HG03060 (cell line): ENCODE measurements around the gene IGF2R.
"Not testable (repeated sequence)": the region's sequence is repeated elsewhere in the genome, so short reads cannot be mapped to it uniquely, and the experiment has no call there.

ENCODE experiments used
- ATAC-seq: cut with Tn5 transposase; IDR thresholded peaks from one replicate; pipeline ENCODE4 v1.9.1; 2021; ENCODE audit warnings: low read depth, moderate number of reproducible peaks; ENCODE audit not compliant: unreplicated experiment

The IGF2R gene

DNA sequence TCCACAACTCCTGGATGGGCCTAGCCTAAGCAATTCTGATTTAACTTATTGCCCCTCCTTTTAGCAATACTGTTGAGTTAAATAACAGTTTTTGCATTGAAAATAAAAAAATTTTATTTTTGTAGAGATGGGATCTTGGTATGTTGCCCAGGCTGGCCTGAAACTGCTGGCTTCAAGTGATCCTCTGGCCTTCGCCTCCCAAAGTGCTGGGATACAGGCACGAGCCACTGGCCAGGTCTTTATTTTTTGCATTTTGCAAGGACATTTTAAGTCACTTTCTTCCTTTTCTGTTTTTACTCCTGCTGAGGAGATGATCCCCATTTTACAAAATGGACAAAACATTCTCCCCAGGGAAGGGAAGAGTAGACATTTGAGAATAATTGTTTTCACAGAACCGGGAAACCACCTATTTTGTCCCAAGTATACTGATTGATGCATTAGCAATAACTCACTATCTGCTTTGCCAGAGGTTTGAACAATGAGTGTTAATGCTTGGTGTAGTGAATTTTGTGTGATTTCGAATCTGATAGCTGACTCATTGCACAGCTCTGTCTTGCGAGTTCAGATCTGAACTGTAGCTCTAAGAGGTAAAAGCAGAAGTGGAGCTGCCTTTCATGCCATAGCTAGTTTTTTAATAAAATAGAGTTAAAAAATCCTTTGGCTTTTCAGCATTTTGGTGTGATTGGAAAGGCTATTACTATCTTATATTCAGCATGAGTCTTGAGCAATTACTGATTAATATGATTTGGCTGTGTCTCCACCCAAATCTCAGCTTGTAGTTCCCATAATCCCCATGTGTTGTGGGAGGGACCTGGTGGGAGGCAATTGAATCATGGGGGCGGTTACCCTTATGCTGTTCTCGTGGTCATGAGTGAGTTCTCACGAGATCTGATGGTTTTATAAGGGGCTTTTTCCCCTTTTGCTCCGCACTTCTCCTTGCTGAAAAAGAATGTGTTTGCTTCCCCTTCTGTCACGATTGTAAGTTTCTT is 20.9 kb downstream of the IGF2R start:
- peak; percentile 53 for ATAC-seq

DNA sequence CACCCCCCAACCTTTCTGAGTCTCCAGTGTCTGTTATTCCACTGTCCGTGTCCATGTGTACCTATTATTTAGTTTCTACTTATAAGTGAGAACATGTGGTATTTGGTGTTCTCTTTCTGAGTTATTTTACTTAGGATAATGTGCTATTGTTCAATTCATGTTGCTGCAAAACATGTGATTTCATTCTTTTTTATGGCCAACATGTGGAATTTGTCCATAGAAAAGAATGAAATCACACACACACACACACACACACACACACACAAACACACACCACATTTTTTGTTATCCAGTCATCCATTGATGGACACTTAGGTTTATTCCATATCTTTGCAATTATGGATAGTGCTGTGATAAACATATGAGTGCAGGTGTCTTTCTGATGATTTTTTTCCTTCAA is 23.5 kb downstream of the IGF2R start:
- ATAC-seq, result no peak

DNA sequence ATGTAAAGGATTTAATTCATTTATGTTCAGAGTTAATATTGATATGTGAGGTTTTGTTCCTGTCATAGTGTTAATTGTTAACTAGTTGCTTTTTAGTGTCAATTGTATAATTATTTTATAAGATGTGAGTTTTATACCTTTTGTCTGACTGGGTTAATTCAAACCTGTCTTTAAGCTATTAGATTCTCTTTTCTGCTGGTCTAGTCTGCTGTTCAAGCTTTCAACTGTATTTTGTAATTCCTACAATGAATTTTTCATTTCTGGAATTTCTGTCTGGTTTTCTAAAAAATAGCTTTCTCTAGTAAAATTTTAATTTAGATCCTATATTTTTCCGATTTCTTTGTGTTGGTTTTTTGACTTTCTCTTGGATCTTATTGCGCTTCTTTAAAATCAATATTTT is 26.5 kb downstream of the IGF2R start:
- ATAC-seq, result no peak

DNA sequence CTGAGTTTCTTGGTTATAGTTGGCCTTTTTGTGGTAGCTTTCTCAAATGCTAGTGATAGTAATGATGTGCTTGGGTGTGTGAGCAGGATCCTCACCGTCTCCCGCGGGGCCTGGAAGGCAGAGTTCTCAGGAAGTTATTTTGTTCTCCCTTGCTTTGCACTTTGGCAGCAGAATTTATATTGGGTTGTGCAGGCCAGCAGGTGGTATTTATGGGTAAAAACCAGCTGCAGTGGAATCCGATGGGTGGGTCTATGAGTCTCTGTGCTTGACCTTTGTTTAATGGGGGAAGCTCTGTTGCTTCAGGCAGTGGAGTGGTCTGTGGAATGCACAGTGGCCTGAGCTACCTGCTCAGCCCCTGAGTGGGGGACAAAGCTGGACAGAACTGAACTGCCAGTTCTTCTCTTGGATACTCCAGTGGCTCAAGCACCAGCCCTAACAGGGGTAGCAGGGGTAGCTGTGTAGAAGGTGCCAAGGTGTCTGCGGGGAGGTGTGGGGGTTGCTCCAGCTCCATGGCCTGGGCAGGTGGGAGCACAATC is 27.3 kb downstream of the IGF2R start:
- no peak for ATAC-seq

DNA sequence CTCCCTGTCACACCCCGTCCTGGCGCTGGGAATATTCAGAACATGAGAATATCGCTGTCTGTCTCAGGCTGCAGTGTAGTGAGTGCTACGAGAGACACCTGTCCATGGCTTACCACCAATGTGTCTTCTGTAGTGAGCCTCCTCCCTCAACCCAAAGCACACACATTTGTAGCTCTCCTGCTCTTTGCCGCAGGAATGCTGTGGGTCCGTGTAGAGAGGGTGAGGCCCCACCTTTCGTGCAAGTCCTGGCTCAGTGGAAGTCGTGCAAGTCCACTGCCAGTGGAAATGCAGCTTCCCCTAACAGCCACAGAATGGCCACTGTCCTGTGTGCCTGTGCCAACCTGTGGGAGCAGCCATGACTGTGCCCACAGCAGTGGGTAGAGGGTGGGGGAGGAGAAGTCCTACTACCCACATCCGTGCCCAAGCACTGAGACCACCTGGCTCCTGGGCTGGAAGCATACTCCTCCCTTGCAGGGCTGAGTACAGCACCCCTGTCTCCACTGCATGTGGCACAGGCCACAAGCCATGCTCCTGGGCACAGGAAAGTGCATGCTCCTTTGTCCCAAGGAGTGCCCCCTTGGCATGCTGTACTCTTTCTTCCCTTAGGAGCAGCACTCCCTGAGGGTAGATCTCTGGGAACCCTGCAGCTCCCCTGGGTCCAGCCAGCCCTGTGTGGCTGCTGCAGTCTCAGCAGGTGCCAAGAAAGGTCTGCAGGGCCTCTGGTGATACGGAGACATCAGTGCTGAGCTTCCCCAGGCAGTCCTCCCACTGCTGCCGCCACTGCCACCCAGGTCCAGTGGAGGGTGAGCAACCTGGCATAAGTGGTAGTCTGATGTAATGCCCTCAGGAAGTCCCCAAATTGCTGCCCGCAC is 28.0 kb downstream of the IGF2R start:
- no peak for ATAC-seq

DNA sequence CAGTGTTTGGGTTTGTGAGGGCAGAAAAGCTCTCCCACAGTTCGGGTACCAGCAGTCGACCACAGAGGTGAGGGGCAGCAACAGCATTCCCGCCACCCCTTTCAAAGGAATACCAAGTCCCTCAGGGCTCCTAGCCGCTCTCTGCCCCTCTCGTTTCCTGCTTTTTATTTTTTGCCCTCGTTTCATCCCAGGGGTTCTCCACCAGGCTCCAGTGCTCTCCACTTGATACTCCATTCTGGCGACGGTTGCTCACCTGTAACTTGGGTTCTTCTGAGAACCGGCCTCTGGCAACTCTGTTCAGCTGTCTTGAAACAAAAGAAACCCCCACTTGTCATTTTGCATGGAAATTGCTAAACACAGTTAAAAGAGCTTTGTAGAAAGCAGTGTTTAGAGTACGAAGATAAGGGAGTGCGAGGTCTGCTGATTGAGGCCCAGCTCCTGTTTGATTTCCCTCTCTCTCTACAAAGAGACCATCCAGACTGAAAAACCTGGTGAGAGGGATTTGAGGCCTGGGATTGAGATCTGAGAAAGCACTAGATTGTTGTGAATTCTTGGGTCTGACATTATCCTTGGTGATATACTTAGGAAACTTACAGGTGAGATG is 28.7 kb downstream of the IGF2R start:
- ATAC-seq, result no peak

DNA sequence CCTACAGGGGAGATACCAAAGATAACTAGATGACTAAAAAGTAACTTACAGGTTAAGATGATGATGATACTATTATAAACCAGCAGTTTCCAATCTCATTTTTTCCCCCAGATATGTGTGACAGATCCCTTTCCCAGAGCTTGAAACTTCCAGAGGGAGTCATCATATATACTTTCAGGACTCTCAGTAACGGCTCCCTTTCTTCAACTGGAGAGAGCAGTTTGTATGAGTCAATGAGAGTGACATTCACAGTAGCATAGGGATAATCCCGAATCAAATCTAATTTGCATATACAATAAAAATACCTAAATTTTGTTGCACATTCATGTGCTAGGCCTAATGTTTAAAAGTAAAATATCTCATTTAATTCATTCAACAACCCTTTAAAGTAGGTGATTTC is 29.7 kb downstream of the IGF2R start:
- ATAC-seq, result no peak

DNA sequence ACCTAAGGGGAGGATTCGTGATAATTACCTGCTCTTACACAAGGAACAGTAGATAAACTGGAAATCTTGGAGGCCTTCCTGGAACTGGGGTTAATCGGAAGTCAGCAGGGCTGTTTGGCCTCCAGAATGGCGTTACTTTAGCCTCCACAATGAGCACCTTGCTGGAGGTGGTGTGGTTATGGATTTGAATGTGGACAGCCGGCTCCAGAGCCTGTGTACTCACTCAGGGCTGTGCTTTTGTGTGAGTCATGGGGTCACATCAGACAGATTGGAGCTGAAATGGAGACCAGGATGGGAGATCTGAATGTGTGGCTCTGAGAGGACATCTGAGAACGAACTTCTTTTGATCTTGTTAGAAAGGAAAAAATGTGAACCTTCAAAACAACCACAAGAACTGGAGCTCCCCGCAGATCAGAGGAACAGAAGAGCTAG is 30.4 kb downstream of the IGF2R start:
- ATAC-seq, result no peak

DNA sequence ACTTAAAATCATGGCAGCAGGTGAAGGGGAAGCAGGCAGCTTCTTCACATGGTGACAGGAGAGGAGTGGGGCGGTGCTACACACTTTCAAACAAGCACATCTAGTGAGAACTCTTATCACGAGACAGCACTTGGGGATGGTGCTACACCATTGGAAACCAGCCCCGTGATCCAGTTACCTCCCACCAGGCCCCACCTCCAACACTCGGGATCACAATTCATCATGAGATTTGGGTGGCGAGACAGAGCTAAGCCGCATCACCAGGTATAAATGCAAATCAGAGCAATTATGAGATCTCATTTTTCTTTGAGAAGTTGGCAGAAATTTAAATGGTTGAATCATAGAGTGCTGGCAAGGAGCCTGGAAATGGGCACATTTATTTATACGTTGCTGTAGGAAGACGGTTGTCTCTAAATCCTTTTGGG is 31.4 kb downstream of the IGF2R start:
- no peak for ATAC-seq

DNA sequence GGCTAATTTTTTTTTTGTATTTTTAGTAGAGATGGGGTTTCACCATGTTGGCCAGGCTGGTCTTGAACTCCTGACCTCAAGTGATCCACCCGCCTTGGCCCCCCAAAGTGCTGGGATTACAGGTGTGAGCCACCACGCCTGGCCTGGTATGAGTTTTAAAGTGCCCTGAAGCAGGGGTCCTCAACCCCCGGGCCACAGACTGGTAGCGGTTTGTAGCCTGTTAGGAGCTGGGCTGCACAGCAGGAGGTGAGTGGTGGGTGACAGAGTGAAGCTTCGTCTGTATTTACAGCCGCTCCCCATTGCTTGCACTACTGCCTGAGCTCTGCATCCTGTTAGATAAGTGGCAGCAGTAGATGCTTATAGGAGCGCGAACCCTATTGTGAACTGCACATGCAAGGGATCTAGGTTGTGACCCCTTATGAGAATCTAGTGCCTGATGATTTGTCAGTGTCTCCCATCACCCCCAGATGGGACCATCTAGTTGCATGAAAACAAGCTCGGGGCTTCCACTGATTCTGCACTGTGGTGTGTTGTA is 32.1 kb downstream of the IGF2R start:
- ATAC-seq, result not testable (repeated sequence)

DNA sequence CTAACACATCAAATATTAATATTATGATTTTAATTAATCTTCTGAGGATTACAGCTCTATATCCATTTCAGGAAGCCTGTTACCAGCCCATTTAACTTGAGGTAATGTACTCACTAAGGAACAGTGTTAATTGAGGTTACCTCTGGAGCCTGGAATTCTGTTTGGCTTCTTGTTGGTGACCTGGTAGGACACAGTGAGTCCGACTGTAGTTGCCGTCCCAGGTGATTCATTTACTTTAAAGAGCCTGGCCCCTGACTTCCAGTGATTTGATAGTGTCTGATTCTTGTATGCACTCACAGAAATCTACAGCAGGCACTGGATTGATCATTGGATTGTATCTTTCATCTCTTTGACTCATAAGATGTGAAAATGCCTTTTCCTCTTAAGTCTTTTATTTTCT is 34.0 kb downstream of the IGF2R start:
- no peak for ATAC-seq

DNA sequence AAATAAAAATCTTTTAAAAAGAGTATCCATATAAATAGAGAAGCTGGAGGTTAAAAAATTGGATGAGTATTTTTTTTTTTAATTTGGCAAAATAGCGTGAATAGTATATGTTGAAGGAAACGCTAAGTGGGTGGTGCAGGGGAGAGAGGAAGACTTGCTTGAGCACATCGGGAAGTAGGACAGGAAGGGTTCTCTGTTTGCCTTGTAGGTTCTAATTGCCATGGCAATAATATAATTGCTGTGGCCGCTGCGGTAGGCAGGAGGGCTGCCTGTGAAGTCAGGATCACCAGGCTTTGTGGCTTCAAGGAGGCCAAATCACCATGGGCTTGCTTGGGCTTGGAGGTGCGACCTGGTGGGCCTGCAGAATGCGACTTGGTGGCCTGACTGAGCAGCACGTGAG is 35.1 kb downstream of the IGF2R start:
- ATAC-seq, result no peak

DNA sequence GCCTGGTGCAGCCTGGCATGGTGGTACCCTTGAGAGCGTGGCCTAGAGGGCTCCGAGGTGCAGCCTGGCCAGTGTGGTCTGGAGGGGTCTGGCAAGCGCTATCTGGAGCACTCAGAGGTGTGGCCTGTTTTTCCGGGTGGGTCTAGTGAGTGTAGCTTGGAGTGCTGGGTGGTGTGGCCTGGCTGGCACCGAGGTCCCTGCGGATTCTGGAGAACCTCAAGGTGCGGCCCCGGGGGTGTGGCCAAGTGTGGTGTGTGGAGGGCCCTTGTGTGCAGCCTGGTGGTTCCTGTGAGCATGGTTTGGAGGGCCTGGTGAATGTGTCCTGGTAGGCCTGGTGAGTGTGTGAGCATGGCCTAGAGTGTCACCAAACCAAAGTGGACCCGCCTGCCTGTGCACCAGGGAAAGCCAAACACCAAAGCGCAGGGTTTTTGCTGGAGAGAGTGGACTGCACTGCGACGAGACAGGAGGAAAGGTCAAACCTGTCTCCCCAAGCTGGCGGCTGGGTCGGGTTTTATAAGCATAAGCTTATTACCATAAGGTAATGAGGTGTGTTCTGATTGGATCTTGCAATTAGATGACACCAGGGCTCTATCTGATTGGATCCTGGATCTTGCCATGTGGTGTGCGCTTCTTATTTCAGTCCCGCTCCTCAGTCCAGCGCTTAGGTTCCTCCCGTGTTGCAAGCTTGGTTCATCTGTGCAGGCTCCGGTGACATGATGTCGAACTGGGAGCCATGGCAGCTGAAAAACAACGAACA is 35.7 kb downstream of the IGF2R start:
- no peak for ATAC-seq

DNA sequence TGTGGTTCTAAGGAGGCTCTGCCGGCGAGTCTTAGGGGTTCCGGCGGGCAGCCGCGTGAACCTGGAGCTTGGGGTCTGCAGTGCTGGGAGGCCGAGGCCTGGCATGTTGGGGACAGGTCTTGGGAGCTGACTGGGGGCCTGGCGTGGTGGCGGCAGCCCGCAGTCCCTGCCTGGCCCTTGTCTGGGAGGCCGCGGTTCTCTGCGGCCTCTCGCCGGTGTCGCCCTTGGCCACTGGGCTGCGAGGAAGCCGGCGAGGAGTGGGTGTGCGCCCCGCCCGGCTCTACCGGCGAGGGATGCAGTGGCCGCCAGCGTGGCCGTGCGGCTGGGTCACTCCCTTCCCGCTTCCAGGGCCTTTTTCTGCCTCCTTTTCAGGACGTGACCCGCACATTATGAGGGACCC is 36.3 kb downstream of the IGF2R start:
- no peak for ATAC-seq

DNA sequence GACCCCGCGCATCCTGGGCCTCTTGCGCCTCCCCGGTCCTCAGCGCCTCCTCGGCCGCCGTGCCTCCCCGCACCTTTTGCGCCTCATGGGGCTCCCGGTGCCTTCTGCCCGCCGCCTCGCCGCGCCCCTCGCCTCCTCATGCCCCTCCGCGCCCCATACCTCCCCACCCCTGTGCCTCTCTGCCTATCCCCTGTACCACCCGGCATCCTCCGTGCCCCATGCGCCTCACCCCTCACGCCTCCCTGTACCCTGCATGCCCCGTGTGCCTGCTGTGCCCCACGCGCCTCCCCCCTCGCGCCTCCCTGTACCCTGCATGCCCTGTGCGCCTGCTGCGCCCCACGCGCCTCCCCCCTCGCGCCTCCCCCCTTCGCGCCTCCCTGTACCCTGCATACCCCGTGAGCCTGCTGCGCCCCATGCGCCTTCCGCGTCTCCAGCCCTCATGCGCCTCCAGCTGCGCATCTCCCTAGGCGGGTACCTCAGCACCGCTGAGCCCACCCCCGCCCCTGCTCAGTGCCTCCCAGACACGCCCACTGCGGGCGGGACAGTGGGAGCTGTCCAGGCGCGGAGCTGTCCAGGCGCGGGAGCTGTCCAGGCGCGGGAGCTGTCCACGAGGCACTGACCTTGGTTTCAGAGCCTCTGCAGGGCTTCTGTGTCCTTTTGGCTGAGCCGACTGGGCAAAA is 37.1 kb downstream of the IGF2R start:
- no peak for ATAC-seq

DNA sequence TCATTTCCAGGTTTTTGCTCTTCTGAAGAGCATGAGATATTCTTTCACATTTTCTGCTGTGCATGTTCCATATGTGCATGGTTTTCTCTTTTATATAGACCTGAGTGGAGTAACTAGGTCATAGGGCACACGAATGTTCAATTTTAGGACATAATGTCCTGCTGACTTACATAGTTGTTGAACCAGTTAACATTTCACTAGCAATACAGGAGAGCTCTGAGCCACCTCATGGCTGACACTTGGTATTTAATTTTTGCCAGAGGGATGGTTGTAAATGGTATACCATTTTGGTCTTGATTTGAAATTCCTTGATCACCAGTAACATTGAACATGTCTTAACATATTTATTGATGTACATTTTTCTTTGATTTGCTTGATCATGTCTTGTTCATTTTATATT is 38.3 kb downstream of the IGF2R start:
- ATAC-seq, result no peak

DNA sequence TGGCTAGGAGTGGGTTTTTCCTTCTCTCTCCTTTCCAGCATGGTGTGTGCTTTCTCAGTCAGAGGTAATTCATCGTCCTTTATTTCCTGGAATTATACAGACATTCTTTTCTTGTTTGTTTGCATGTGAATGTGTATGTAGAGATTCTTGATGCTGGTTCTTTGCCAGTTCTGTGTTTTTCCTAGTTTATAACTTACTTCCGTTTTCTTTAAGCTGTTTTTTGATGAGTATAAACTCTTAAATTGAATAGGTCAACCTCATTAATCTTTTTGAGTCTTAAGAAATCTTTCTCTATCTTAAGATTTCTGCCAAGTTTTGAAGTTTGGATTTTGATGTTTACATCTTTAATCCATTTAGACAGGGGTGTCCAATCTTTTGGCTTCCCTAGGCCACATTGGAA is 38.7 kb downstream of the IGF2R start:
- no peak for ATAC-seq

DNA sequence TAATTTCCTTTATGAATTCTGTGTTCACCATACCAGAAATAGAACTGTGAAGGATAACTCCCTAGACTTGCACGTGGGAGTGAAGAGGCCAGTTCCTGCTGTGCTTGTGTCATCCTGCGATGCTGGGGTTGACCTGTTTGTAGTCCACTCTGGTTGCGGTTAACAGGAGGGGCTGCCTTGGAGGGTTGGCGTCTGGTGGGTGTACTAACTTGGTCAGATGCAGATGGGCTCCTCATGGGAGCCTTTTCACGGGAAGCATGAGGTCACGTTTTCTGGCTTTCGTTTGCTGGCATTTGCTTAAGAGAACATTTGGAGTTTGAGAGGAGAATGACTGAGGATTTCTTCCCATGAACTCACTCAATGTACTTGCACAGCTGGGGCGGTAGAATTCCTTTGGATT is 41.2 kb downstream of the IGF2R start:
- ATAC-seq, result no peak
